ENCODE data around the gene UXS1. TPM values are rescaled to one million over a fixed set of nuclear protein-coding genes. Genes with fewer than 3 reads are reported as not detected.

Gene UXS1
- total RNA-seq, 1 donor = 24.0 TPM

- no peak for DNase-seq (ENCODE audit: low read depth)
- H3K4me3 ChIP-seq (ENCODE audit: low read depth, low read length) = no peak overlapping the region
- TF ChIP-seq CTCF (IDR thresholded peaks at IDR 0.05; ENCODE audit: insufficient read depth, low read length) = no peak
These were observed 120.3 kb downstream of the UXS1 start for GRCh38 chr2:106073678-106074406.

- no peak for TF ChIP-seq CTCF (IDR thresholded peaks at IDR 0.05; ENCODE audit: insufficient read depth, low read length)
- no peak for DNase-seq (ENCODE audit: low read depth)
- H3K4me3 ChIP-seq (ENCODE audit: low read depth, low read length) = no peak overlapping the region
These were observed 123.9 kb downstream of the UXS1 start for GRCh38 chr2:106070181-106070580.

GRCh38 chr2:106068451-106068850 lies 125.7 kb downstream of the UXS1 start:
- no peak overlapping the region for H3K4me3 ChIP-seq (ENCODE audit: low read depth, low read length)
- no peak for DNase-seq (ENCODE audit: low read depth)
- TF ChIP-seq CTCF (IDR thresholded peaks at IDR 0.05; ENCODE audit: insufficient read depth, low read length) = no peak

GRCh38 chr2:106065983-106066820 lies 127.9 kb downstream of the UXS1 start:
- H3K4me3 ChIP-seq (ENCODE audit: low read depth, low read length) = no peak overlapping the region
- TF ChIP-seq CTCF (IDR thresholded peaks at IDR 0.05; ENCODE audit: insufficient read depth, low read length) = no peak
- DNase-seq (ENCODE audit: low read depth) = no peak

- TF ChIP-seq CTCF (IDR thresholded peaks at IDR 0.05; ENCODE audit: insufficient read depth, low read length) = no peak
- no peak overlapping the region for H3K4me3 ChIP-seq (ENCODE audit: low read depth, low read length)
- DNase-seq (ENCODE audit: low read depth) = no peak
These were observed 128.7 kb downstream of the UXS1 start for GRCh38 chr2:106065268-106065982.

GRCh38 chr2:106063181-106063580 lies 130.9 kb downstream of the UXS1 start:
- no peak for DNase-seq (ENCODE audit: low read depth)
- no peak for TF ChIP-seq CTCF (IDR thresholded peaks at IDR 0.05; ENCODE audit: insufficient read depth, low read length)
- no peak overlapping the region for H3K4me3 ChIP-seq (ENCODE audit: low read depth, low read length)

Data from fibroblast of the aortic adventitia (primary cell).